Measurements from ENCODE around the gene MB21D2.

GRCh38 chr3:192821161-192821560 is 96.5 kb downstream of the MB21D2 start:
- TF ChIP-seq CTCF (IDR thresholded peaks at IDR 0.05) (no peak), POLR2A (IDR thresholded peaks at IDR 0.05) (no peak)
